ENCODE data around the gene TMCC3. TPM values are rescaled to one million over a fixed set of nuclear protein-coding genes. Genes with fewer than 3 reads are reported as not detected.

Gene TMCC3
- polyA plus RNA-seq, 1 donor (not counting 4 experiments of a cell fraction or from before 2014, with no cell fraction given): 18.9 TPM

DNA sequence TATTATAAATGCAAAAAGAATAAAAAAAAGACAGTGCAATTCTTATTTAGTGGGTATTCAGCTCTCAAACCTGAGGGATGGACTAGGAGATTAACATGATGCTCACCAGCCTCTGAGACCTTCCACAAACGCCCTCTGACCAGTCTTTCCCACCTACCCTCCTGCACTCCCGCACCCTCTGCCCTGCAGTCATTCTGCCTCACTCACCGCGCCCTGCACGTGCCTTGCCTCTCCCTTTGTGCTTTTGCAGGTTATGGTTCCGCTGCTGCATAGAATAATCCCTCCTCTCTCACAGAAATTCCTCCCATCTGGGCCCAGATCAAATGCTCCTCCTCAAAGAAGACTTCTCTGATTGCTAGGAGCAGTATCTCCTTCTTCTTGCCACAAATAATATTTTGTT, 28.5 kb upstream of the TMCC3 start:
- Histone ChIP-seq H3K4me3 (ENCODE audit: control insufficient read depth in 2 of 3, extremely low read depth in 1 of 3, insufficient read depth in 2 of 3, low read depth in 1 of 3, low read length in 3 of 3) (no peak overlapping the region), H3K4me1 (ENCODE audit: control insufficient read depth, extremely low read depth, insufficient read depth, low read length) (peaks cover 24% of the 10 kb centered on the region), H3K79me2 (ENCODE audit: control insufficient read depth, insufficient read depth, low read length) (no peaks in the 10 kb centered on the region), H3K4me2 (ENCODE audit: control insufficient read depth, extremely low read depth, insufficient read depth, low read depth, low read length) (peak overlapping the region; percentile 32), H3K27me3 (ENCODE audit: control insufficient read depth, extremely low read depth, insufficient read depth, low read length) (no peaks in the 10 kb centered on the region), H3K9ac (ENCODE audit: control insufficient read depth, extremely low read depth, insufficient read depth, low read length) (no peak overlapping the region), H4K20me1 (ENCODE audit: control insufficient read depth, extremely low read depth, insufficient read depth, low read length) (no peaks in the 10 kb centered on the region), H3K36me3 (ENCODE audit: control insufficient read depth in 2 of 2, extremely low read depth in 1 of 2, insufficient read depth in 2 of 2, low read length in 2 of 2) (no peaks in the 10 kb centered on the region), H3K9me1 (ENCODE audit: control insufficient read depth, extremely low read depth, insufficient read depth, low read length) (no peaks in the 10 kb centered on the region), H2AFZ (ENCODE audit: control insufficient read depth, low read length) (peak overlapping the region; percentile 4), H3K9me3 (ENCODE audit: control insufficient read depth, low read depth, low read length) (no peaks in the 10 kb centered on the region), H3K27ac (ENCODE audit: control insufficient read depth, insufficient read depth, low read length) (no peak overlapping the region)
- dilution Hi-C loops (cut with MboI; ENCODE audit: extremely low pct_ligation_motif_present, low sequenced_read_pairs): no loop called here
- TF ChIP-seq CTCF (optimal IDR thresholded peaks at IDR 0.05 in 1 of 3, IDR thresholded peaks at IDR 0.05 in 1 of 3, conservative IDR thresholded peaks at IDR 0.05 in 1 of 3; ENCODE audit: extremely low read depth in 1 of 3, insufficient read depth in 2 of 3, low read length in 3 of 3): no peak
- DNase-seq (ENCODE audit: low read depth, low spot score) (no peak), FAIRE-seq (no peak)

DNA sequence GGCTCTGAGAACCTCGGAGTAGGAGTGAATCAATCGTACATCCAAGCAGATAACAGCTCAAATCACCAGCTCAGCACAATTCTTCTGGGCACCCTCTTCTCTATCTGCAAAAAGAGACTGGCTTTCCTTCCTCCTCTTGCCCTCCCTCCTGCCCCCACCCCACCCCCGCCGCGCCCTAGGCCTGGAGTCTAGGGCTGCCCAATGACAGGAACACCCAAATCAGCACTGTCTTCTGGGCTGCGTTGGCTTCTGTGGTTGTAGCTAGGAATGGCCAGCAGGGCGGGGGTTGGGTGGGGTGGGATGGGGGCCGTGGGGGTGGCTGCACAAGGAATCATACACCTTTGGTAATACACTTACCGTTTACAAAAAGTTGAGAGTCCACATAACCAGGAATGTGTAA, 28.0 kb upstream of the TMCC3 start:
- peak overlapping the region; percentile 41 for H3K27ac ChIP-seq (ENCODE audit: control insufficient read depth, insufficient read depth, low read length)
- H4K20me1 ChIP-seq (ENCODE audit: control insufficient read depth, extremely low read depth, insufficient read depth, low read length): no peaks in the 10 kb centered on the region
- peak overlapping the region in 2 of 3 experiments; percentile 13 to 38 for H3K4me3 ChIP-seq (ENCODE audit: control insufficient read depth in 2 of 3, extremely low read depth in 1 of 3, insufficient read depth in 2 of 3, low read depth in 1 of 3, low read length in 3 of 3)
- no peaks in the 10 kb centered on the region for H3K9me3 ChIP-seq (ENCODE audit: control insufficient read depth, low read depth, low read length)
- DNase-seq (ENCODE audit: low read depth, low spot score): no peak
- dilution Hi-C loops (cut with MboI; ENCODE audit: extremely low pct_ligation_motif_present, low sequenced_read_pairs): no loop called here
- peak overlapping the region; percentile 47 for H3K9ac ChIP-seq (ENCODE audit: control insufficient read depth, extremely low read depth, insufficient read depth, low read length)
- H3K79me2 ChIP-seq (ENCODE audit: control insufficient read depth, insufficient read depth, low read length): no peaks in the 10 kb centered on the region
- TF ChIP-seq EZH2 (IDR thresholded peaks at IDR 0.05; ENCODE audit: low read length): no peak
- TF ChIP-seq CTCF (optimal IDR thresholded peaks at IDR 0.05 in 1 of 3, IDR thresholded peaks at IDR 0.05 in 1 of 3, conservative IDR thresholded peaks at IDR 0.05 in 1 of 3; ENCODE audit: extremely low read depth in 1 of 3, insufficient read depth in 2 of 3, low read length in 3 of 3): no peak
- no peak for FAIRE-seq
- peaks cover 24% of the 10 kb centered on the region for H3K4me1 ChIP-seq (ENCODE audit: control insufficient read depth, extremely low read depth, insufficient read depth, low read length)
- H3K9me1 ChIP-seq (ENCODE audit: control insufficient read depth, extremely low read depth, insufficient read depth, low read length): no peaks in the 10 kb centered on the region
- H2AFZ ChIP-seq (ENCODE audit: control insufficient read depth, low read length): peak overlapping the region; percentile 87
- H3K36me3 ChIP-seq (ENCODE audit: control insufficient read depth in 2 of 2, extremely low read depth in 1 of 2, insufficient read depth in 2 of 2, low read length in 2 of 2): no peaks in the 10 kb centered on the region
- H3K27me3 ChIP-seq (ENCODE audit: control insufficient read depth, extremely low read depth, insufficient read depth, low read length): no peaks in the 10 kb centered on the region
- peak overlapping the region; percentile 77 for H3K4me2 ChIP-seq (ENCODE audit: control insufficient read depth, extremely low read depth, insufficient read depth, low read depth, low read length)

All from keratinocyte (primary cell).